Activated CD8-positive, alpha-beta memory T cell treated with anti-CD3 and anti-CD28 coated beads for 24 hours (primary cell): ENCODE data around the gene SH3GLB1.
A peak's percentile ranks its signal among the peaks of the same experiment; 100 is the strongest.
"Not testable (repeated sequence)": the region's sequence is repeated elsewhere in the genome, so short reads cannot be mapped to it uniquely, and the experiment has no call there.

Source experiments
- DNase-seq: peaks from one replicate; pipeline ENCODE4 v3.0.0-alpha.2; 2020

Gene SH3GLB1

GRCh38 chr1:86704458-86704971, at the start of gene SH3GLB1:
Gene SH3GLB1 (plus strand): TSS chr1:86704576. CDS start chr1:86704900, 324 bp downstream.
- peak; percentile 99 for DNase-seq

- DNase-seq, result not testable (repeated sequence)
Measured at GRCh38 chr1:86658381-86658780, 46.0 kb upstream of the SH3GLB1 start.

- DNase-seq, result no peak
Measured at GRCh38 chr1:86666368-86666767, 38.0 kb upstream of the SH3GLB1 start.

GRCh38 chr1:86687595-86687994, 16.8 kb upstream of the SH3GLB1 start:
- no peak for DNase-seq

GRCh38 chr1:86692641-86693040, 11.7 kb upstream of the SH3GLB1 start:
- no peak for DNase-seq

- no peak for DNase-seq
Measured at GRCh38 chr1:86695400-86695799, 9.0 kb upstream of the SH3GLB1 start.

- no peak for DNase-seq
Measured at GRCh38 chr1:86696522-86696921, 7.9 kb upstream of the SH3GLB1 start.

- no peak for DNase-seq
Measured at GRCh38 chr1:86699186-86699585, 5.2 kb upstream of the SH3GLB1 start.

GRCh38 chr1:86701731-86702130, 2.6 kb upstream of the SH3GLB1 start:
- DNase-seq, result no peak

- not testable (repeated sequence) for DNase-seq
Measured at GRCh38 chr1:86702954-86703494, 1.4 kb upstream of the SH3GLB1 start.

GRCh38 chr1:86703696-86704457, 499 bp upstream of the SH3GLB1 start:
- peak; percentile 88 for DNase-seq

- DNase-seq, result no peak
Measured at GRCh38 chr1:86704972-86705664, 742 bp downstream of the SH3GLB1 start.

- DNase-seq, result no peak
Measured at GRCh38 chr1:86705665-86705985, 1.2 kb downstream of the SH3GLB1 start.

GRCh38 chr1:86706018-86706635, 1.8 kb downstream of the SH3GLB1 start:
- no peak for DNase-seq

- no peak for DNase-seq
Measured at GRCh38 chr1:86708920-86709319, 4.5 kb downstream of the SH3GLB1 start.

GRCh38 chr1:86712088-86712860, 7.9 kb downstream of the SH3GLB1 start:
- DNase-seq, result no peak

GRCh38 chr1:86713477-86713876, 9.1 kb downstream of the SH3GLB1 start:
- DNase-seq, result no peak

GRCh38 chr1:86714159-86714558, 9.8 kb downstream of the SH3GLB1 start:
- DNase-seq, result no peak

GRCh38 chr1:86714561-86715244, 10.3 kb downstream of the SH3GLB1 start:
- no peak for DNase-seq

GRCh38 chr1:86718786-86719185, 14.4 kb downstream of the SH3GLB1 start:
- no peak for DNase-seq

GRCh38 chr1:86731416-86731815, 27.0 kb downstream of the SH3GLB1 start:
- no peak for DNase-seq

GRCh38 chr1:86733340-86733739, 29.0 kb downstream of the SH3GLB1 start:
- no peak for DNase-seq
